GM12874 (cell line): ENCODE data around the gene SP3.

Experiments used
- TF ChIP-seq, protein P1 (sequence below): IDR thresholded peaks from 2 replicates; pipeline ENCODE4 v1.5.1; 2011; ENCODE audit warnings: low read depth, mild to moderate bottlenecking, control low read depth, low read length, moderate library complexity; ENCODE audit not compliant: insufficient read depth

Gene SP3

DNA sequence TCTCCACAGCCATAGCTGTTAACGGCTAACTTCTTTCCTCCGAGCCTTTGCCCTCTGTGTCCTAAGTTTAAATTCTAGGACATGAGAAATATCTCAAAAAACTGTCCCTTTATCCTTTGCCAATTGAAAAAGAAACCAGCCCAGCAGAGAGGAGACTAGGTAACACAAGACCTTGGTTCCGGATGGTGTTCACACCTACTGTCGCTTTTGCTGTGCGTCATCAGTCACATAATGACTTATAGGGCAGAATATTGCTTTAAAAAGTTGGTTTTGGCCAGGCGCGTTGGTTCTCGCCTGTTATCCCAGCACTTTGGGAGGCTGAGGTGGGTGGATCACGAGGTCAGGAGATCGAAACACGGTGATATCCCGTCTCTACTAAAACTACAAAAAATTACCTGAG, 66.2 kb downstream of the SP3 start:
- TF ChIP-seq, protein P1, sequence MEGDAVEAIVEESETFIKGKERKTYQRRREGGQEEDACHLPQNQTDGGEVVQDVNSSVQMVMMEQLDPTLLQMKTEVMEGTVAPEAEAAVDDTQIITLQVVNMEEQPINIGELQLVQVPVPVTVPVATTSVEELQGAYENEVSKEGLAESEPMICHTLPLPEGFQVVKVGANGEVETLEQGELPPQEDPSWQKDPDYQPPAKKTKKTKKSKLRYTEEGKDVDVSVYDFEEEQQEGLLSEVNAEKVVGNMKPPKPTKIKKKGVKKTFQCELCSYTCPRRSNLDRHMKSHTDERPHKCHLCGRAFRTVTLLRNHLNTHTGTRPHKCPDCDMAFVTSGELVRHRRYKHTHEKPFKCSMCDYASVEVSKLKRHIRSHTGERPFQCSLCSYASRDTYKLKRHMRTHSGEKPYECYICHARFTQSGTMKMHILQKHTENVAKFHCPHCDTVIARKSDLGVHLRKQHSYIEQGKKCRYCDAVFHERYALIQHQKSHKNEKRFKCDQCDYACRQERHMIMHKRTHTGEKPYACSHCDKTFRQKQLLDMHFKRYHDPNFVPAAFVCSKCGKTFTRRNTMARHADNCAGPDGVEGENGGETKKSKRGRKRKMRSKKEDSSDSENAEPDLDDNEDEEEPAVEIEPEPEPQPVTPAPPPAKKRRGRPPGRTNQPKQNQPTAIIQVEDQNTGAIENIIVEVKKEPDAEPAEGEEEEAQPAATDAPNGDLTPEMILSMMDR: no peak

DNA sequence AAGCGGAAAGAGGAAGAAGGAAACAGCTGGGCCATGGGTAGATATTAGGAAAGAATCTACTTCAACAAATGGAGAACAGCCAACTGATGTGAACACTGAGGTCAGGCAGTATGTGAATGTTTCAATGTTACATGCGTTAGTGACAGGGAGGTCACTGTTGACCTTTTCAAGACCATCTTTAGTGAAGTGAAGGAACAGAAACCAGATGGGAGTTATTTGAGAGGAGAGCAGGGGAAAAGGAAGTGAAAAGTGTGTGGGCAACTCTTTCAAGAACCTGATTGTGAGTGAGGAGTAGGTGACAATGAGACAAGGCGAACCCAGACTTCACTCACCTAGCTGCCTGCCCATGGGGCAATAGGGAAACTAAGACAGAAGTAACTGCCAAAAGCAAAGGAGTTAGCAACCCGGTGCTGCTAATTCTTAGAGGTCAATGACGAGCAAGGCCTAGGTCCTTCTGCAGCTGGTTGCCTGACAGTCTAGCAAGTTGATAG, 67.0 kb downstream of the SP3 start:
- TF ChIP-seq, protein P1: no peak

DNA sequence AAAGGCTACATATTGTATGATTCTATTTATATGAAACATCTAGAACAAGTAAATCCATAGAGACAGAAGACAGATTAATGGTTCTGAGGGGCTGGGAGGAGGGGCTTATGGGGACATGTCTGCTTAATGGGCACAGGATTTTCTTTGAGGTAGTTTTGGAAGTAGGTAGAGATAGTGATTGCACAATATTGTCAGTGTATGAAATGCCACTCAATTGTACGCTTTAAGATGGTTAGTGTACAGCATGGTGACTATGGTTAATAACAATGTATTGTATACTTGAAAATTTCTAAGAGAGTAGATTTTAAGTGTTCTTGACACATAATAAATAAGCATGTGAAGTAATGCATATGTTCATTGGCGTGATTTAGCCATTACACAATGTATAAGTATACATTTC, 68.4 kb downstream of the SP3 start:
- TF ChIP-seq, protein P1: no peak

DNA sequence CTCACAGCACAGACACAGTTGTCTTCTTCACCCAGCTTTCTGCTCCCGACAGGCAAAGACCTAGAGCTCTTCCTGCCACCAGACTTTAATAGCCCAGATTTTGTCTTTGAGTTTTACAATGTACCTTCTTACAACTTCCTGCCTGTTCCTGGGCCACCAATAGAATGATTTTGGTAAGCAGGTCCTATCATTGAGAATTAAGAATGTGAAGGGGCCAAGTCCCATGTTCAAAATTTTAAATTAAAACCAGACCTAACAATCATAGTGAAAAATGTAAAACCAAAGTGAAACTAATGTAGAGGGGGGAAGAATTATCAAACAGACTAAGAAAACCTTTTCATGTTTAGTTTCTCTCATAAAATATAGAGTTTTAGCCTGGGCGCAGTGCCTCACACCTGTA, 72.8 kb downstream of the SP3 start:
- TF ChIP-seq, protein P1: no peak

DNA sequence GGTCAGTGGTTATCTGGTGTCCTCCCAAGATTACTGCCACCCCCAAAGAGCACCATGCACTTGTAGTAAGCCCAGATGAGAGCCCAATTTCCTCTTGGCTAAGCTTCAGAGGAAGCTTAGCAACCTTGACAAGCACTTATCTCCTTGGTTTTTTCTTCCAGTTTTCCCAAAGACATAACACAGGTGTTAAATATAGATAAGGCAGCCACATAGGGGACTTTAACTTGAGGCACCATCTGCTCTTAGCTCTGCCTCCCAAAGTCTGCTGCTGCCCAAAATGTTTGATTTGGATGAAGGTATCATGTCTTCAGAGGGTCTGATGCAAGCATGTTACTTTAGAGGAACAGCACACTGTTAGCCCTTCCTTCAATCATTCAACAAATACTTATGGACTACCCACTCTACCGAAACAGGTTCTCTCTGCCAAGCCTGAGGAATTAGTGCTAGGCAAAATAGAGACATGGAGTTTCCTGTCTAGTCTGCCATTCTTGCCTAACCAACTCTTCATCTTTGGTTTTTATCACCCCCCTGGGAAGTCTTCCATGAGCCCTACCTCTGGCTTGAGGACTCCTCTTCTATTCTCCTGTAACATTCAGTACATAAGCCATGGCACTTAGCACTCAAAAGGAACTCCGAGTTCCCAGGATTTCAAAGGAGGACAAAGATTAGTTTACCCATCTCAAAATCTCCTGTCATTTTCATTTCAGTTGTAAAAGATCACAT, 73.7 kb downstream of the SP3 start:
- TF ChIP-seq, protein P1: no peak

DNA sequence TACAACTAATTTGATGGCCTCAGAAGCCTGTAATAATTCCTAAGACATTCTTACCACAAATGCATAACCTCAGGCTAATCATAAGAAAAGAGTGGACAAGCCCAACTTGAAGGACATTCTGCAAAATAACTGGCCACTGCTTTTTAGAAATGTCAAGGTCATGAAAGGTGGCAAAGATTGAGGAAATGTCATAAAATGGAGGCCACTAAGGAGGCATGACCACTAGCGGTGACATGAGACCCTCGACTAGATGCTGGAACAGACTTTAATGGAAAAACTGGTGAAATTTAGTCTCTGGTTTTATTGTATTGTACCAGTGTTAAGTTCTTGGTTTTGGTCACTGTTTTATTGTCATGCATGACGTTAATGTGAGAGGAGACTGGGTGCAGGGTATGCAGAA, 78.6 kb downstream of the SP3 start:
- TF ChIP-seq, protein P1: no peak

DNA sequence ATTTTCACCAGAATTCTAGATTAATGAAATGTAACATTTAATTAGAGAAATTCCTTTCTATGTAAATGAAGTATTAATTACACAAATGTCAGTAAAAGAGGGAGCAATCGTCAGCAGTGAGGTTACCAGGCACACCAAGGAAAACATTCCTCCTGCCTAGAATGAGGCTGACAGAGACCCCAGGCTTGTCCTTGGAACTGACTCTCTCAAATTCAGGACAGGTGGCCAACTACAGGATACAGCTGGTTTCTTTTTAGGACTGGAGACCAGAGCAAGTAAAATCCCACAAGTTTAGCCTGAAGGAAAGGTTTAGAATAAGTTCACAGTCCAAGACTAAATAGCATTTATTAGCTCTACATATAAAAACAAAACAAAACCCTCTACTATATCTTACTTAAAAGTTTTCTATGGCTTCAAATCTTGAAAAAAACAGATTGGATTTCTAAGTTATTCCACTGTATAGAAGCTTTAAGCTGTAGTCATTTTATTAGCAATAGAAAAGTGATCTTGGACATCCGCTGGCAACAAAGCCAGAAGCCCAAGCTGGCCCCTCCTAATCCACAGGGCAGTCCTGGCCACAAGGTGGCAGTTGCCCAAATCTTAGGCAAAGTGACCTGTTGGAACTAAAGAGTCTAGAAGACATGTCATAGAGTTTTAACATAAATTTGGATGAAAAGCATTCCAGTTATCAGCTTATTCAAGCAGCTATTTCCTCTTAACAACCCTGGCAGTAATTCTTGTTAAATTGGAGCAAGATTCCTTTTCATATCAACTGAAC, 81.0 kb downstream of the SP3 start:
- TF ChIP-seq, protein P1: peak; percentile 42
